Upper lobe of left lung (tissue), 4 donors: ENCODE results near the gene TBX21.

Experiments
- EP300 ChIP-seq, 4 donors: sonication (generic); formaldehyde crosslinking; IDR thresholded peaks; one replicate each; pipeline ENCODE4 v1.5.1; 2017; ENCODE audit warnings: antibody characterized with exemption in 4 of 4, control low read depth in 2 of 4
- POLR2A ChIP-seq, 4 donors: fragments of 450-650 bp; IDR thresholded peaks; one replicate each; pipeline ENCODE4 v1.5.1; 2016 to 2017; ENCODE audit warnings: antibody characterized with exemption in 4 of 4, mild to moderate bottlenecking in 2 of 4
- POLR2AphosphoS5 ChIP-seq, 2 donors: sonication (generic); formaldehyde crosslinking; IDR thresholded peaks; one replicate each; pipeline ENCODE4 v1.5.1; 2017; ENCODE audit warnings: antibody characterized with exemption in 2 of 2
- TF ChIP-seq, protein P1 (sequence below), 6 experiments: fragments of 450-650 bp in 4 of 6; fragments of 200-600 bp in 2 of 6; sonication (generic) in 2 of 6; IDR thresholded peaks; one replicate each; pipeline ENCODE4 v1.5.1; 2016 to 2019; ENCODE audit warnings: antibody characterized with exemption in 6 of 6

DNA sequence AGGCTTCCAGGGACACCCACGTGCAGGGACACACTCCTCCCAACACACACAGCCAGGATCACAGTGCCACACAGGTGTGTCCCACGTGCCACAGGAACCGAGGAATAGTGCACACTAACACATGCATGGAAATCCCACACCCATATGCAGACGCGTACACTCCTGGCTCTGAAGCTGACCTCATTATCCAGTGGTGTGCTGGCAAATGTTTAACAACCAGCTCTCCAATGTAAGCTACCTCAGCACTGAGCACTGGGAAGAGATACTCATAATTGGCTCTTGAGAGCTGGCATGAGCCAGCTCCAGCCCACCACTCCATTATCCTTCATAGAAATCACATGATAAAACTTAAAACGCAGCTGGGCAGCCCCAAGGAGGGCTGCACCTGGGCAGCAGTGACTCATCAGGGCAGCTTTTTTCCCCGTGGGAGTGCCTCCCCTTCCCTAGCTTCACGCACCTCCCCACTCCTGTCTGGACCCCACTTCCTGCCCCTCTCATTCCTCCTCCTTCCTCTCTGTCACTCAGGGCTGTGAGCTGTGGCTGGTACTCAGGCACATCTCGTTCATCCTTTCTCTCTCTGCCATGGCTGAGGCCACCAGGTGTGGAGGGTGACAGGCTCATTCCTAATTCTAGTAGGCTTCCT, 14.9 kb upstream of the TBX21 start:
- TF ChIP-seq, protein P1, sequence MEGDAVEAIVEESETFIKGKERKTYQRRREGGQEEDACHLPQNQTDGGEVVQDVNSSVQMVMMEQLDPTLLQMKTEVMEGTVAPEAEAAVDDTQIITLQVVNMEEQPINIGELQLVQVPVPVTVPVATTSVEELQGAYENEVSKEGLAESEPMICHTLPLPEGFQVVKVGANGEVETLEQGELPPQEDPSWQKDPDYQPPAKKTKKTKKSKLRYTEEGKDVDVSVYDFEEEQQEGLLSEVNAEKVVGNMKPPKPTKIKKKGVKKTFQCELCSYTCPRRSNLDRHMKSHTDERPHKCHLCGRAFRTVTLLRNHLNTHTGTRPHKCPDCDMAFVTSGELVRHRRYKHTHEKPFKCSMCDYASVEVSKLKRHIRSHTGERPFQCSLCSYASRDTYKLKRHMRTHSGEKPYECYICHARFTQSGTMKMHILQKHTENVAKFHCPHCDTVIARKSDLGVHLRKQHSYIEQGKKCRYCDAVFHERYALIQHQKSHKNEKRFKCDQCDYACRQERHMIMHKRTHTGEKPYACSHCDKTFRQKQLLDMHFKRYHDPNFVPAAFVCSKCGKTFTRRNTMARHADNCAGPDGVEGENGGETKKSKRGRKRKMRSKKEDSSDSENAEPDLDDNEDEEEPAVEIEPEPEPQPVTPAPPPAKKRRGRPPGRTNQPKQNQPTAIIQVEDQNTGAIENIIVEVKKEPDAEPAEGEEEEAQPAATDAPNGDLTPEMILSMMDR (IDR thresholded peaks at IDR 0.05): no peak
- no peak for TF ChIP-seq EP300 (IDR thresholded peaks at IDR 0.05)
- TF ChIP-seq POLR2A (IDR thresholded peaks at IDR 0.05): no peak
- TF ChIP-seq POLR2AphosphoS5 (IDR thresholded peaks at IDR 0.05): no peak
